ENCODE data around the gene KDM2B. TPM values are rescaled to one million over a fixed set of nuclear protein-coding genes. Genes with fewer than 3 reads are reported as not detected.
A peak's percentile ranks its signal among the peaks of the same experiment; 100 is the strongest.

KDM2B gene
- total RNA-seq, 3 donors from 2014 or later = 12.3 to 26.8 (median 16.7) TPM

DNA sequence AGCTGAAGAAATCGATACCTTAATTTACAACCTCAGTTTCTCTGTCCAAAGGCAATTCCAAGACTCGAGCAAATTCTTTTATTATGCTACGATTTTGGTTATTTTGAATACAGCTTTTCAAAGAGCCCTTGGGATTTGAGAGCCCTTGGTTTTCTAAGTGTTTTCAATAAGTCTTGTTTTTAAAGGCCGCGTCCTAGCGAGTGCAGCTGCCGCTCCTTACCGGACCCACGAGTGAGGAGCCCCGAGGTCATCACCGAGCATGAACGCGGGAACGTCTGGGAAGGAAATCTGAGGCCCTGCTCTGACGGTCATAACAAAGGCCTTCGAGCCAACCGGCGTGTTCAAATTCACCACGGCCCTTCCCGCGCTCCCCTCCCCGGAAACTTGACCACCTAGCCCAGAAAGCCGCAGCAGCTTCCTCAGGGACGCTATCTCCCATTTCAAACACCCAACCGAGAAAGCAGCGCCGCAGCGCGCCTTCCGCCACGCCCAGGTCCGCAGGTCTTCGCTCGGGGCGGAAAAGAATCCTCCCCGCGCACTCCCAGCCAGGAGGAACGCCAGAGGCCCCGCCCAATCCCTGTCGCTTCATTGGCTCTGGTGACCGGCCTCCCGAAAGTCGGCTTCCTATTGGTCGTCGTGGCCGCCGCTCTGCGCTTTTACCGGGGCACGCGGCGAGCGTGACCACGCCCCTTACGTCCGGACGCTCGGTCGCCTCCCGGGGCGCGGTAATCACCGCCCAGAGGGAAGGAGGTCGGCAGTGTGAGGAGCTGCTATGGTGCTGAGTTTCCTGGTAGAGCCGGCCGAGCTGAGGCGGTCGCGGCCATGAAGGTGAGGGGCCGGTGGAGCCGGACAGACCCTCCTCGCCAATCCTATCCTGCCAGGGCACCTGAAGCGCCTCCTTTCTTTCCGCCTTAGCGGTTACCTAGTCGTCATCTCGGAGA lies 181.2 kb downstream of the KDM2B start, which contains the start of gene RNF34:
TSS of gene RNF34 (plus strand) at position 728 of the 941 bp plus-strand sequence. CDS start at position 823, 95 bp downstream.
- intact Hi-C loops (cut with DNase I; ENCODE audit: low total_unique reads) = no loop called here
- H3K27me3 ChIP-seq = no peaks in the 10 kb centered on the region
- peak; percentile 97 to 98 for DNase-seq (ENCODE audit: low spot score in 2 of 2)
- no peaks in the 10 kb centered on the region for H3K9me3 ChIP-seq
- H3K4me1 ChIP-seq = no peaks in the 10 kb centered on the region
- H3K4me3 ChIP-seq = peak within 1 kb of the TSS; percentile 93 to 98 (median 93)
- H3K36me3 ChIP-seq = no peaks in the 10 kb centered on the region
- H3K27ac ChIP-seq = peak within 1 kb of the TSS; percentile 95 to 97
- TF ChIP-seq, protein P1, sequence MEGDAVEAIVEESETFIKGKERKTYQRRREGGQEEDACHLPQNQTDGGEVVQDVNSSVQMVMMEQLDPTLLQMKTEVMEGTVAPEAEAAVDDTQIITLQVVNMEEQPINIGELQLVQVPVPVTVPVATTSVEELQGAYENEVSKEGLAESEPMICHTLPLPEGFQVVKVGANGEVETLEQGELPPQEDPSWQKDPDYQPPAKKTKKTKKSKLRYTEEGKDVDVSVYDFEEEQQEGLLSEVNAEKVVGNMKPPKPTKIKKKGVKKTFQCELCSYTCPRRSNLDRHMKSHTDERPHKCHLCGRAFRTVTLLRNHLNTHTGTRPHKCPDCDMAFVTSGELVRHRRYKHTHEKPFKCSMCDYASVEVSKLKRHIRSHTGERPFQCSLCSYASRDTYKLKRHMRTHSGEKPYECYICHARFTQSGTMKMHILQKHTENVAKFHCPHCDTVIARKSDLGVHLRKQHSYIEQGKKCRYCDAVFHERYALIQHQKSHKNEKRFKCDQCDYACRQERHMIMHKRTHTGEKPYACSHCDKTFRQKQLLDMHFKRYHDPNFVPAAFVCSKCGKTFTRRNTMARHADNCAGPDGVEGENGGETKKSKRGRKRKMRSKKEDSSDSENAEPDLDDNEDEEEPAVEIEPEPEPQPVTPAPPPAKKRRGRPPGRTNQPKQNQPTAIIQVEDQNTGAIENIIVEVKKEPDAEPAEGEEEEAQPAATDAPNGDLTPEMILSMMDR (IDR thresholded peaks at IDR 0.05) = no peak
- TF ChIP-seq POLR2AphosphoS5 (IDR thresholded peaks at IDR 0.05) (peak; percentile 78 to 96 (median 89)), POLR2A (IDR thresholded peaks at IDR 0.05) (peak; percentile 89)

DNA sequence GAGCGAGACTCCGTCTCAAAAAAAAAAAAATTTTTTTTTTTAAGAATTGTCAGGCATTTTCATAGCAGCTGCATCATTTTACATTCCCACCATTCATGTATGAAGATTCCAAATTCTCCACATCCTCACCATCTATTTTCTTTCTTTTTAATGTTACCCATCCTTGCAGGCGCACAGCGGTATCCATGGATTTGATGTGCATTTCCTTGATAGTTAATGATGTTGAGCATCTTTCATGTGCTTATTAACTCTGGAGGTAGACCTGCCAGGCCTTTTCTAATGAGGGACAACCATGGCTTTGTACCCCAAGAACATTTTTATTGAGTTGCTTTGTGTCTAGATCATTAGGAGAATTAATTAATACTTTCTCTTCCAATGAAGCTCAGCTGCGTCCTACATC lies 182.5 kb downstream of the KDM2B start:
- no peaks in the 10 kb centered on the region for H3K4me1 ChIP-seq
- DNase-seq (ENCODE audit: low spot score in 2 of 2) = no peak
- no peaks in the 10 kb centered on the region for H3K36me3 ChIP-seq
- no peaks in the 10 kb centered on the region for H3K9me3 ChIP-seq
- H3K4me3 ChIP-seq = no peak overlapping the region
- intact Hi-C loops (cut with DNase I; ENCODE audit: low total_unique reads) = no loop called here
- H3K27me3 ChIP-seq = no peaks in the 10 kb centered on the region
- TF ChIP-seq POLR2A (IDR thresholded peaks at IDR 0.05) (no peak), POLR2AphosphoS5 (IDR thresholded peaks at IDR 0.05) (no peak)
- TF ChIP-seq, protein P1 (IDR thresholded peaks at IDR 0.05) = no peak
- no peak overlapping the region for H3K27ac ChIP-seq

DNA sequence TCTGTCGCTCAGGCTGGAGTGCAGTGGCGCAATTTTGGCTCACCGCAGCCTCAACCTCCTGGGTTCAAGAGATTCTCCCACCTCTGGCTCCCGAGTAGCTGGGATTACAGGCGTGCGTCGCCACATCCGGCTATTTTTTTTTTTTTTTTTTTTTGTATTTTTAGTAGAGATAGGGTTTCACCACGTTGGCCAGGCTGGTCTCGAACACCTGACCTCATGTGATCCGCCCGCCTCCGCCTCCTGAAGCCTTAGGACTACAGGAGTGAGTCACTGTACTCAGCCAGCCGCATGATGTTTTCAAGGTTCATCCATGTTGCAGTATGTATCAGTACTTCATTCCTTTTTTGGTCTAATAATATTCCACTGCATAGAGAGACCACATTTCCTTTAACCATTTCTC lies 183.3 kb downstream of the KDM2B start:
- intact Hi-C loops (cut with DNase I; ENCODE audit: low total_unique reads) = no loop called here
- Histone ChIP-seq H3K4me1 (no peaks in the 10 kb centered on the region), H3K36me3 (no peaks in the 10 kb centered on the region), H3K9me3 (no peaks in the 10 kb centered on the region), H3K4me3 (no peak overlapping the region), H3K27ac (no peak overlapping the region), H3K27me3 (no peaks in the 10 kb centered on the region)
- TF ChIP-seq, protein P1 (IDR thresholded peaks at IDR 0.05) = no peak
- TF ChIP-seq POLR2A (IDR thresholded peaks at IDR 0.05) (no peak), POLR2AphosphoS5 (IDR thresholded peaks at IDR 0.05) (no peak)
- no peak for DNase-seq (ENCODE audit: low spot score in 2 of 2)

DNA sequence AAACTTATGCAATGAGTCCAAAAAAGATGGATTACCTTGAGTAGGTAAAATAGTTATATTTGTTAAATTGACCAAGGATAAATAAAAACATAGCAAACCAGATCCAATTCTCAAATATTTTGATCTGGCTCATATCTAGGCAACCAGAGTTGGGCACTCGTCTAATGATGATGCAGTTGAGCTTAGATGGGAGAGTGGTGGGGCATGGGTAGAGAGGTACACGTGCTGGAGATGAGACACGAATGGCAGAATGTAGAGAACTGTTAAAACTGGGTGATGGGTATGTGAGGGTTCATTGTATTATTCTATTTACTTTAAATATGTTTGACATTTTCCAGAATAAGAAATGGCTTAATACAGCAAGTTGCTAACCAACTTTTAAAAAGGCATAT lies 188.5 kb downstream of the KDM2B start:
- no peak for DNase-seq (ENCODE audit: low spot score in 2 of 2)
- Histone ChIP-seq H3K27me3 (no peaks in the 10 kb centered on the region), H3K9me3 (no peaks in the 10 kb centered on the region), H3K36me3 (no peaks in the 10 kb centered on the region), H3K4me1 (no peaks in the 10 kb centered on the region), H3K4me3 (no peak overlapping the region), H3K27ac (no peak overlapping the region)
- TF ChIP-seq POLR2AphosphoS5 (IDR thresholded peaks at IDR 0.05) (no peak), POLR2A (IDR thresholded peaks at IDR 0.05) (no peak)
- TF ChIP-seq, protein P1 (IDR thresholded peaks at IDR 0.05) = no peak
- intact Hi-C loops (cut with DNase I; ENCODE audit: low total_unique reads) = no loop called here

Measured in breast epithelium (tissue), 4 donors.